DMS 273 treated with DMSO at 0.1 percent for 48 hours (cell line): Measurements from ENCODE around the gene PRKG1.

Source experiments
- DNase-seq: peaks from one replicate; lab custom pipeline; 2025; lab: John Stamatoyannopoulos, UW

PRKG1 gene

DNA sequence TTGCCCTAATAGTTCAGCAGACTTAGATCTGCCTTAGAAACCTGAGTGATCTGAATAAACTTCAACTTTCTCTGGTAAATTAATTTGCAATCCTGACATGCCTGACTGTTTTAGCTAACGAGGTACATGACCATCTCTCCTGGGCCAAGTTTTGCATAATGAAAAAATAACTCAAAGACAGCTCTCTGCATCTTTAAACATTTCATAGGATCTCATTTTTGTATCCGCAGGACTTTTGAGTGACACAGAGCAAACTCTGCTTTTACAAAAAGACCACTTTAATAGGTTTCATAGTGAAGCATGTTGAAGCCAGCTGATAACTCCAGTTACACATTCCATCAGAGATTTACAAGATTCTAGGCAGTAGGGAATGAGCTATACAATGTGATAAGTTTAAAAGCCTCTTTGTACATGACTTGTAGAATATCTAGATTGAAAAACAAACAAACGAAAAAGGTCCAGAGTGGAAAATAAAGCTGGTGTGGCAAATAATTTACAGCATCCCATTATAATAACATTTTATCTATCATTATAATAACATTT, 2.1 kb downstream of the PRKG1 start:
- DNase-seq: no peak

DNA sequence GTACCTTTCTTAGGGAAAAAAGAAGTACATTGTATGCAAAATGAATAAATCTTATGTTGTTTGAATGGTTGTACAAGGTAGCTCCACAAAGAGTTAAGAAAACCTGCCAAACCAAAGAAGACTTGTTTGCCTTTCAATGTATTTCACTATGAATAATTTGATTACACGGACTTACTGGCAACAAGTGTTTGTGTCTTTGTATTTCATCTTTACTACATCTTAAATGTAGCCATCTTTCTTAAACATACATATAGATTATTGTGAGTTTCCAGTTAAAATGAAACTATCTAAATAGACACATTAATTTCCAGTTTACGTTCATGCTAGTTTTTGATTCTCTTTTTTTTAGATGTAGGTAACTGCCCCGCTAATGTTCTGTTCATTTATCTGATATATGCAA, 2.8 kb downstream of the PRKG1 start:
- DNase-seq: no peak

DNA sequence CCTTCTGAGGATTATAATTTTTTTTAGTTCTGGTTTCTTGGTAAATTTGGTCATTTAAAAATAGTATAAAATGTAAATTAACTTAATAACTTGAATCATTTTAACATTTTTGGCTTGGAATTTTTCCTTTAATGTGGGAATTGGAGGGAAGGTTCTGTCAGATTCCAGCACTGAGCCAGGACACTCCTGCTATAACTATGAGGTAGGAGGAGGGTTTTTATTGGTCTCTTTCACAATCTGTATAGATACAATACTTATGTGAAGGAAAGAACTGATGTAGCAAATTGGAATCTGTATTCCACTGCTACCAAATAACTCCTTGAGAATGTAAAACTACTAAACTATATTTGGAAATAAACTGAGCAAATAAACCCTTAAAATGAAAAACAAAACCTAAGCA, 3.2 kb downstream of the PRKG1 start:
- no peak for DNase-seq

DNA sequence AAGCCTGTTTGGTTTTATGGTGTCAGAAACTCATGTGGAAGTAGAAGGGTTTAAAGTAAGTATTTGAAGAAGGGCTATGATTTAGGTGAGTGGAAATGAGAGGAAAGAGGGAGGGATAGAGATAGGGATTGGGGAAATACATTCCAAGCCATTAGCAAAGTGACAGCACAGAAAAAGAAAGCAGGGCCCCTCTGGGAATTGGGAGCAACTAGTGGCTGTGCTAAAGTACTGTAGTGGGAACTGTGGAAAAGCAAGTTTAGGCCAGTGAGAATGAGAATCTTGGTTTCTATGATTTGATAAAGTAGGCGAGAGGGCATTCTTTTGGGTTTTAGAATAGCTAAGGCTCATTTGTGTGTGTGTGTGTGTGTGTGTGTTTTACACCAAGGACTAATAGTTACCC, 5.0 kb downstream of the PRKG1 start:
- no peak for DNase-seq

DNA sequence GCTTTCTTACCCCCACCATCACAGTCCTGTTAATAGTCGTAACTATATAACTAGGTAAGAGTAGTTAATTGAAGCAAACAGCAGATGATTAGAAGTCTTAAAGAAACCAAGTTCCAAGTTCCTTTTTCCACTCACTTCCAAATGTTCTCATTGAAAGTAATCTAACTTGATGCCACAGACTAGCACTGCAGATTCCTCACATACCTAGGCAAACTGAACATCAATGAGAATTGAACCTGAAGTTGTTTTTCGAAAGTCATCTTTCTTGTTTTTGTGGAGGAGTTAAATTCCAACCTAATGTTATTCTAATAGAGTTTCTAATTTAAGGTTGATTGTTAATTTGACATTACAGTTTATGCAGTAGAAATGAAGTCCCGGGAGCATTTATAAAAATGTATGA, 5.5 kb downstream of the PRKG1 start:
- no peak for DNase-seq

DNA sequence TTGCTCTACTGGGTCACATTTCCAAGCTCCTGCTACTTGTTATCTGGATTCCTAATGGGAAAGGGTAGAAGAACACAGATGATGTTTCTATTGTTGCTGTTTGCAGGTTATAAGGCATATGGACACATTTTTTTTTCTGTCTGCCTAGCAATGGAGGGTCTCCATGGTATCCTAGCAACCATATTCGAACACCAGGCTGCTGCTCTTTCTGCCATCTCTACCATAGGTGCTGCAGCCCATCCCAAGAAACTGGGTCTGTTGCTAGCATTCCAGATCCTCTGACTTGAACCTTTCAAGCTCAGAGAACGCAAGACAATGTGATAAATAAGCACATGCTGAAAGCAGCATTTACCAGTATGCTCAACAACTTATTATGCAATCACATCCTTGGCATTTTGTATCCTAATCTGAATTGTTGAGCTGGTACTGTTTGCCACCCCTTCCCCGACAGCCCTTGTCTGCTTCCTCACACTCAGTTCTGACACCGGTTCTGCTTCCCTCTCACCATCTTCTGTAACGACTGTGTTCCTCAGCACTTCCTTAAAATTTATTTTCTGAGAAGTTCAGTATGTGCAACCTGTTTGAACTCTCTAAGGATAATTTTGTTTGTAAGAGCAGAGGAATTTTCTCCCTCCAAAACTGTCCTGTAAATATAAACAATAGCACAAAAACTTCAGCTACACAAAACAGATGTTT, 6.2 kb downstream of the PRKG1 start:
- DNase-seq: no peak

DNA sequence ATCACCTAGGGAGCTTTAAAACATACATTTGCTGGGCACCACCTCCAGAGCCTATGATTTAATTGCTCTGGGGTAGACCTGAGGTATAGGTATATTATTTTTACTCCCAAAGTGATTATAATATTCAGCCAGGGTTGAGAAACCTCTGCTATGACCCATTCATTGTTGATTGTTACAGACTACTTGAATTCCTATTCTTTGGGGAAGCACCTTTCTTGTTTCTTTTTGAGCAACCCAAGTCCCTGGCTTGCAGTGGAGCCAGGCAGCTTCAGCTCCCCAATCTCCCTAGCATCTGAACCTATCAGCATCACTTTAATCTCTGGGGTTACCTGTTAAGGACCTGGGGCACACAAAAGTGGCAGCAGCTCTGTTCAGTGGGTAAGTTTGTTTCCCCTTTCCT, 8.6 kb downstream of the PRKG1 start:
- DNase-seq: no peak

DNA sequence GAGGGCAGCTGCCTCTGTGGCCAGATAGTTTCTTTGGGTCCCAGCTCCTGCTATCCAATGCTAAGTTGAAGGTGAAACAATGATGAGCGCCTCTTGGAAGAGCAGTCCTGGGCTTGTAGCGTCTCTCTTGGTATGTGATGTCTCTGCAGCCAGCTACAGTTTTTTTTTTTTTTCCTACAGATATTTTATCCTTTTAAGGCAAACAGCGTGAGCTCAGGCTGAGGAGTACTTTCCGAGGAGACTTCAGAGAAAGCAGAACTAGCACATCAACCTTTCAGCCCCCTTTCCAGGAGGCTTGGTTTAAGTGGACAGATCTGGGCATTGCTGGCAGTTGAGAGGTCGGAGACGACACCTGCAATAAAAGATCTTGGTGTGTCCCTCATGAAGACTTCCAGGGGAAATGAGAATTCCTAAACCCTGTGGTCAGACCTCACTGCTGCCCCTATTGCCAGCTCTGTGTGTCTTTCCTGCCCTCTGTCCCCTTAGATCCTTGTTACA, 9.1 kb downstream of the PRKG1 start:
- no peak for DNase-seq

DNA sequence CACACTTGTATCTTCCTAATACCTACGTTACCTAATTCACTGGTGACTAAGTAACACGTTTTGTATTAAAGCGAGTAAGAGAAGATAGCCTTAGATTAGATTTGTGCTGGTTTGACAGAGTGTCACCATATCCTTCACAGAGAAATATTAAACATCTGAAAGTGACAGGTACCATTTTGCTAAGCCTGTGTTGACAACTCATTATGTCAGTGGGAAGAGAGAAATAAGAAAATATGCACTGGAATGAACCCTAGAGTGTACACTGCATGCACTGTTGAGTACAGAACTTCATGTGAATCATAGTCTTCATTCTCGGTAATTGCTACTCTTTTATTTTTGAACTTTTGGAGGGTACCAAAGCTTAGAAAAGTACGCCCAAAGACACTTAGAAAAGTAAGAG, 10.9 kb downstream of the PRKG1 start:
- no peak for DNase-seq

DNA sequence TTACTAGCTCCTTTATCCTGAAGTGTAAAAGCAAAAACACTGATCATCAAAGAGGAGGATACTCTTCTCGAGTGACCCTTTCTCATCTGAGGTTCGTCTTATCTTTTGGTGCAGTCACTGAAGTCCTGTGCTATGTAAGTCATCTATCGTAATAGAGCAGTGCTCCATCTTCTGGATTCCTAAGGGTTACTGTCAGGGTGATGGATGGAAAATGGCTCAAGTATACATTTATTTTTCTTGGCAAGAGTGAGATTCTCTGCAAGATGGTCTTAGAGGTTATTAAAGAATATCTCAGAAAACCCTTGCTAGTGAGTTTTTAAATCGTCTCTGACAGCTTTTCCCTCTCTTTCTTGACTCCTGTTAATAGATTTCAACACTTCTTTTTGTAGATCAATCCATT, 12.4 kb downstream of the PRKG1 start:
- no peak for DNase-seq

DNA sequence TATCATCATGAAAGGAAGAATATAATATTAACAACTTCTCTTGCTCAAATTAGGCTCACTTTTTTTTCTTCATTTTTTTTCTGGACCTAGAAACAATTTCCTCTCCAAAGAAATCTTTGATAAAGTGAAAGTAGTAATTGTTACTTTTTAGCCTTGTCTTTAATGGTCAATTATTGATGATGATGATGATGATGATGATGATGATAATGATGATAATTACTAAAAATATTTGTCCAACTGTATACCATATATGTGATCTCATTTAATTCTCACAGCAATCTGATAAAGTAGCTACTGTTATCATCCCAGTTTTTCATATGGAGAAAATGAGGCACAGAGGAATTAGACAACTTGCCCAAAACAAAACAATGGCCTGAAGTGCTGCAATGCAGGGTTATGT, 12.8 kb downstream of the PRKG1 start:
- DNase-seq: no peak

DNA sequence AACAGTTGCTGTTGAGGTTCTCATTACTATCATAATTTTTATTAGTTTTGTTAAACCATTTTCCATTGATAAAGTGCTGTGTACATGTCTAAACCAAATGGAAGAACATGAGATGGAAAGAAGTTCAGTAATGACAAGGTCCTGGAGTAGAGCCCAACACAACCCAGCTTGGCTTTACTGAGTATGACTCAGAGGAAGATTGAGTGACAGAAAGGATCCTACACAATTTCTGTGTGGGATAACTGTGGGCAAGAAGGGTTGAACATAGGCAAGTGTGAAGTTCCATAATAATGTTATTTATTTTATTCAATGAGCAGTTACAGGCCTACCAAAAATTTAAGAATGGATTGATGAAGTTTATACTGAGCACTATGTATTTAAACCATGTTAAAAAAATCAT, 15.9 kb downstream of the PRKG1 start:
- DNase-seq: no peak

DNA sequence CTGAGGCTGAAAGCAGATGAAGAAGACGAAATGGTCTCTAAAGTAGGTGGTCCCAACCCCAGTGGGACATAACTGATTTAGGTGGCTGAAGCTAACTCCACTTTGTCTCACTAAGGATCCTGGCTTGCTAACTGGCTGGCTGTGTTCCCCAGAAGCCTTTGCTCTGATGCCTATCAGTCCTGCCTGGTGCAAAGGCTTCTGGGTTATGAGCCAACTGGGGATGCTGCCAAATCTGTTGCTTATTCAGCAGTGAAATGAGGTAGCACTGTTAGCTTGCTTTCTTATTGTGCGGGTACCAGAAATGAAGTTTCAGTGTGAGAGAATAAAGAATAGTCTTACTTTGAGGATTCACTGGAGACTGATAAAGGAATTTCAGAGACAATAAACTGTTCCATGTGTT, 18.1 kb downstream of the PRKG1 start:
- DNase-seq: no peak

DNA sequence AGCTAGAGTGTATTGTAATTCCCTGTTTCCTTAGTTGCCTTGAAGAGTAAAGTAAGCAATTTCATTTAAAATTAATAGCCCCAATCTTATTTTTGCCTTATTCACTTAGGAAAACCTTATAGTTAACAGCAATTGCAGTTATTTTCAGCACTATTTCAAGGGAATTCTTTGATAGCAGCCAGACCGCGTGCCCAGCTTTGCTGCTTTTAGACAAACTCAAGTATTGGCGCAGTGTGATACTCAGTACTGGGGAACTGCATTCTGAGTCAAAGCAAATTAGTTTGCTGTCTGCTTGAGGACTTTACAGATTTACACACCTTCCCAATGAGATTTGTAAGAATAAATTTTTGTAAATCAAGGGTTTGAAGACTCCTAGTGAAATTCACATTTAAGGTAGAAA, 21.2 kb downstream of the PRKG1 start:
- DNase-seq: no peak

DNA sequence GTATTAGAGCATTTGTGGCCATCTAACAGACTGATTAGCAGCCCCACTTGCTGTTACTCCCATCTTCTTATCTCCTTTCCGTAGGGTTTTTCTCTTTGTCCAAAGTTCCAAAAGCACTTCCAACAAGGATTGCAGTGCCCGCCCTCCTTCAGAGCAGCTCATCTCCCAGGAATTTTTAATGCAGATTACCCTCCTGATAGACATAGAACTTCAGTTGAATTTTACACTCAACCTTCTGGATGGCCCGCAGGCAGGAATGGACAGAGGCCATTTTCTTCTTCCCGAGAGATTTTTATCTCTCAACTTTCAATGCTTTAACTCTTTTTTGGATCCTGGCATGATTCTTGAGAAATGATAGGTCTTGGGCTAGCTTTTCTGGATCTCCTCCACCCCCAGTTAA, 23.3 kb downstream of the PRKG1 start:
- no peak for DNase-seq

DNA sequence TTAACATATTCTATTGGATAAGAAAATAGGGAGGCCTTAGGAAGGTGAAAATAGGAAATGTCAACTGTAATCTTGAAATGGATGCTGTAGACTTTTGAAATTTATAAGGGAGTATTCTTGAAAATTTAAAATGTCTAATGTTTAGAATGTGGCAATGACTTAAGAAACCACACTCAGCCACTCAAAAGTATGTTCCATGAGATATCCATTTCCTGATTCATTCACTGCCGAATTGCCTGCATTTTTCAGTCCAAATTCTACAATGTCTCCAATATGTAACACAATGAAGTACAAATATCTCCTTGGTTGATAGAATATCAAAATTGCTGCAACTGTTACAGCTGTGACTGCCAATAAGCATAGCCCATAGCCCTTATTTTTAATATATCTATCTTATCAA, 25.9 kb downstream of the PRKG1 start:
- no peak for DNase-seq

DNA sequence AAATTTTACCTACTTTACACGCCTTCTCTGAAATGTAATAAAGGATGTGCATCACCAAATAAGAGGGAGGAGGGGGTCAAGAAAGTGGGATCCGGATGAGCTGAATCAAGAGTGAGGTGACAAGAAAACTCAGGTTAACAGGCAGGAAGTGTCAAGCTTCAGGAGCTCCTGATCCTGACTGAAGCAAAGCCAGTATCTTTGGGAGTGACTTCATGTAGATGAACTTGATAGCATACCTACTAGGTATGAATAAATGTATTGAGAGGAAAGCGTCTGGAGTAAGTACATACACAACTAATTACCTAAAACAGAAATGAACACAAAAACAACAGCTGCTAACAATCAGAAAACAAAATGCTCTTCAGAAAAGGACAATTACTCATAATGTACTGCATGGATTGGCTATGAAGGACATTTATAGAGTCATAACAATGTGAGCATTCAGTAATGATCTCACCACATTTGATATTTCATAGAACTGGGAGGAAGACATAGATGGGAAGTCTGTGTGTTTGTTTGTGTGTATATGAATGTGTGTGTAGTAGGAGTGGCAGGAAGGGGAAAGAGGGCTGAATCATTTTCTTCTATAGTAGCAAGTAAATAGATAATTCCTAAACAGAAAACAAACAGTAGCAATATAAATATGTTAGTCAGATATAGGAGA, 29.4 kb downstream of the PRKG1 start:
- DNase-seq: no peak

DNA sequence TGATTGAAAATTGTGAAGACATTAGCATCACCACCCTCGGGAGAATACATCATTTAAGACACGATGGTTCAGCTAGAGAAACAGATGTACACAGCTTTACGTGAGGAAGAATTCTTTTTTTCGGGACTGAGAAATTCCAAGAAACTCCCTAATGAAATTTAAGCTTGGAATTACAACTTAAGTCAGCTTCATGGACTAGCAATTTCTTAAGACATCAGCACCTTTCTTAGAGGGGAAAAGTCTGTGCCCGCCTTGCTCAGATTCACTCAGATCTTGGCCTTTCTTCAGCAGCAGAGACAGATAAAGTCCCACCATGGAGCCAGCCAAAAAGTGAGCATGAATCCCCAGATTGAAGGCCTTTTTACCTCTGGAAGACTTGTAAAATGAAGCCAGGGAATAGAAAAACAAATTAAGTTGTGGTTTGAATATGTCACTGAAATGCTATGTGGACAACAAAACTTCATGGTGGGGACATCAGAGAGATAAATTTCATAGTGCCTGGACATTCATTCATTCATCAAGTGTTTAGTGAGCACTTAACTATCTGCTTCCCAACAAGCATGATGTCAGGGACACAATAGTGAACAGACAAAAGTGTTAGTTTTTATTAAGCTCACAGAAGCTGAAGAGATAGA, 32.1 kb downstream of the PRKG1 start:
- DNase-seq: no peak

DNA sequence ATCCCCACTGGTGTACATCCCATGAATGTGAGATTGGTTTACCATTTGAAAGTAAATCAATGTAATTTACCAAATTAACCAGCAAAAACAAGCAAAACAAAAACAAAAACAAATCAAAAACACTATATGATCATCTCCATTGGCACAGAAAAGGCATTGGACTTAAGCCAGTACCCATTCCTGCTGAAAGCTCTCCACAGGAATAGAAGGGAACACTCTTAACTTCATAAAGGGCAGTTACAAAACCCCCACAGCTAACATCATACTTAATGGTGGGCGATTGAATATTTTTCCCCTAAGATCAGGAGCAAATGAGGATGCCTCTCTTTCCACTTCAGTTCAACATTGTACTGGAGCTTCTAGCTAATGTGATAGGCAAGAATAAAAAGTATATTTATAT, 34.1 kb downstream of the PRKG1 start:
- DNase-seq: no peak

DNA sequence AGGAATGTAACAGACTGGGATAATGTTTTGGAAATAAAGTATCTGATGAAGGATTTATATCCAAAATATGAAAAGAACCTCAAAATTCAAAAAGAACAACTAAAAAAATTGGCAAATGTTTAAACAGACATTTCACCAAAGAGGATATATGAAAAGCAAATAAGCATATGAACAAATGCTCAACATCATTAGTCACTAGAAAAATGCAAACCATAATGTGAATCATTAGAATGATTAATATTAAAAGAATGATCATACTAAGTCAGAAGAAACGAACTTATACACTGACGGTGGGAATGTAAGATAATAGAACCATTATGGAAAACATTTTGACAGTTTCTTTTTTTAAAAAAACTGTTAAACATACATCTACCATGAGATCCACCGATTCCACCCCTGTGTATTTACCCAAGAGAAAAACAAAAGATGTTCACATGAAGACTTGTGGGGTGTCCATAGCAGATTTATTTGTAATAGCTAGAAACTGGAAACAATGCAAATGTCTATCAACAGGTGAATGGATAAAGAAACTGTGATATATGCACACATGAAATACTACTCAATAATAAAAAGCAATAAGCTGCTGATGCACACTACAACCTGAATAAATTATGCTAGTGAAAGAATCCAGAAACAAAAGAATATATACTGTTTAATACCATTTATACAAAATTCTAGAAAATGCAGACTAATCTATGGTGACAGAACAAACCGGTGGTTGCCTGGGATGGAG, 35.7 kb downstream of the PRKG1 start:
- DNase-seq: no peak

DNA sequence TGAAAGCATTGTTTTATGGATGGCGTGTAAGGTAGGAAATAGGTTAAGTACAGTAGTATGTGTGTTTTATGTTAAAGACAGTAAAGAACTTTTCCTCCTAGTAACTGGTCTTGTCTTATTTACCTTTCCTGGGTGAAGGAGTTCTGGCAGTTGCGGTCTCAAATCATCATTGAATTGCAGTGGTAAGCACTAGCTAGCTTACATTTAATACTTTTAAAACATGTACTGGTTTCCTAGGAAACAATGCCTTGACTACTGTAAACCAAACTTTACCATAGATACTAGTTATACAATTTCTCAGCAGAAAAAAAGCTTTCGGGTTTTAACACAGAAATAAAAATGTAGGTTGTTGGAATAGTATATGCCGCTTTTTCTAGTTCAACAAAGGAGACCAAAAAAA, 37.7 kb downstream of the PRKG1 start:
- no peak for DNase-seq

DNA sequence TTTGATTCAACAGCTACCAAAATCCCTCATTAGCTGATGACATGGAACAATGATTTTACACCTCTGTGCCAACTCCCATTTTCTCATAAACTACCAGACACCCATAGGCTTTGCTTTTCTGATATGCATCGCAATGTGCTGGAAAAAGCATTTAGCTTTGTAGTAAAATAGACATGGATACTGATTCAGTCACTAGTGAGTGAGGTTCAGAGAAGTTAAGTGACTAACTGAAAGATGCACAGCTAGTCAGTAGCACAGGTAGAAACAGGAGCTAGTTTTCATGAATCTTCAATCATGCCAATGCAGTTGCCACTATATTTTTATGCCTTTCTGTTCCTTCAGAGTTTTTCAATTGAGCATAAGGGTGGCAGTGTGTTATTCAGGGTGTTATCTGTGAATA, 38.7 kb downstream of the PRKG1 start:
- DNase-seq: no peak
